WTC11 (cell line): ENCODE data around the gene KCNC2.

Source experiments
- CBFB ChIP-seq: sonication (generic); formaldehyde crosslinking; IDR thresholded peaks from 2 replicates; pipeline ENCODE4 v1.8.1; 2022; ENCODE audit warnings: mild to moderate bottlenecking, low read depth, missing genetic modification reagents
- CTCF ChIP-seq: fragments of 200-600 bp; IDR thresholded peaks from 2 replicates; pipeline ENCODE4 v1.8.0; 2022; ENCODE audit warnings: antibody characterized with exemption
- ZNF423 ChIP-seq: fragments of 250-450 bp; sonication (Bioruptor Pico); IDR thresholded peaks from 2 replicates; pipeline ENCODE4 v2.1.2; 2022; ENCODE audit warnings: mild to moderate bottlenecking, moderate library complexity

GRCh38 chr12:75227132-75227531 is 17.5 kb upstream of the KCNC2 start:
- no peak for TF ChIP-seq CTCF
- TF ChIP-seq ZNF423 (CRISPR knock-in tag), result no peak
- no peak for TF ChIP-seq CBFB (CRISPR knock-in tag)
